Omental fat pad (tissue), 4 donors: ENCODE results near the gene PI4K2A. TPM values are rescaled to one million over a fixed set of nuclear protein-coding genes. Genes with fewer than 3 reads are reported as not detected.

Experiments
- ATAC-seq: fragments of 150-250 bp; one replicate; pipeline ENCODE4 v1.9.1; 2016; ENCODE audit warnings: mild to moderate bottlenecking, moderate library complexity; ENCODE audit not compliant: low FRiP score
- DNase-seq: peaks from one replicate; pipeline ENCODE4 v3.0.0-alpha.2; 2019; ENCODE audit warnings: low spot score
- total RNA-seq, 4 donors: library from RNA; depleted of rRNA; stranded (reverse); fragments of >200 nt; gene quantifications; one replicate each; pipeline ENCODE4 v1.1.0, GENCODE V29; 2016
- TF ChIP-seq, protein P1 (sequence below), 3 donors: fragments of 450-650 bp; IDR thresholded peaks; one replicate each; pipeline ENCODE4 v1.5.1; 2016 to 2017; ENCODE audit warnings: antibody characterized with exemption in 3 of 3, mild to moderate bottlenecking in 3 of 3, moderate library complexity in 2 of 3

PI4K2A gene
- total RNA-seq, 4 donors from 2014 or later, result 11.7 to 33.9 (median 17.8) TPM

GRCh38 chr10:97723001-97723400, 82.5 kb downstream of the PI4K2A start:
- TF ChIP-seq, protein P1, sequence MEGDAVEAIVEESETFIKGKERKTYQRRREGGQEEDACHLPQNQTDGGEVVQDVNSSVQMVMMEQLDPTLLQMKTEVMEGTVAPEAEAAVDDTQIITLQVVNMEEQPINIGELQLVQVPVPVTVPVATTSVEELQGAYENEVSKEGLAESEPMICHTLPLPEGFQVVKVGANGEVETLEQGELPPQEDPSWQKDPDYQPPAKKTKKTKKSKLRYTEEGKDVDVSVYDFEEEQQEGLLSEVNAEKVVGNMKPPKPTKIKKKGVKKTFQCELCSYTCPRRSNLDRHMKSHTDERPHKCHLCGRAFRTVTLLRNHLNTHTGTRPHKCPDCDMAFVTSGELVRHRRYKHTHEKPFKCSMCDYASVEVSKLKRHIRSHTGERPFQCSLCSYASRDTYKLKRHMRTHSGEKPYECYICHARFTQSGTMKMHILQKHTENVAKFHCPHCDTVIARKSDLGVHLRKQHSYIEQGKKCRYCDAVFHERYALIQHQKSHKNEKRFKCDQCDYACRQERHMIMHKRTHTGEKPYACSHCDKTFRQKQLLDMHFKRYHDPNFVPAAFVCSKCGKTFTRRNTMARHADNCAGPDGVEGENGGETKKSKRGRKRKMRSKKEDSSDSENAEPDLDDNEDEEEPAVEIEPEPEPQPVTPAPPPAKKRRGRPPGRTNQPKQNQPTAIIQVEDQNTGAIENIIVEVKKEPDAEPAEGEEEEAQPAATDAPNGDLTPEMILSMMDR (IDR thresholded peaks at IDR 0.05), result no peak
- DNase-seq (no peak), ATAC-seq (no peak)

DNA sequence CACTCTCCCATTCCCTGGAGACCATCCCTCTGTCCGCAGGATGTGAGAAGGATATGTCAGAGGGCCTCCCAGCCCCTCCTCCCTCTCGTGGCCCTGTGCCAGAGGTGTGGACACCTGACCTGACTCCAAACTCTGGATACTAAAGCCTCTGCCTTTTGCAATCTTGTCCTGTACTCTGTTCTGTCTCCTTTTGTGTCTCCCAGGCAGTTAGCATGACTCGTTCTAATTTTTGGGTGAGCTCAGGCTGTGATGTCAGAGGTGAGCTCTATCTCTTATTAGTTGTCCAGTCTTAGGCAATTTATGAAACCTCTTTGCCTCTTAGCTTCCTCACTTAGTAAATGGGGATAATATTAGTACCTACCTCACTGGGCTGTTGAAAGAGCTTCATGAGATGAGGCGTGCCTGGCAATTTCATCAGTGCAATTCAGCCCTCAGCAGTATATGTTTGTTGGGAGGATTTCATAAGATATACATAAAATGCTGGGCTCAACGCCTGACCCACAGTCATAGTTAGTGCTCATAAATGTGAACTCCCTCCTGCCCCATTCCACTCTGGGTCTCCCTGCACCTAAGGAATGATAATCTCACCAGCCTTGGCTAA, 84.0 kb downstream of the PI4K2A start:
- TF ChIP-seq, protein P1 (IDR thresholded peaks at IDR 0.05), result no peak
- no peak for DNase-seq
- peak; percentile 83 for ATAC-seq

Other genes with a start within 250 kb of the PI4K2A start
- 10 to 100 TPM; 14.2 to 89.3 (median 18.7) TPM for gene RRP12, start 239.3 kb upstream of the PI4K2A start, total RNA-seq
- gene PGAM1, start 214.5 kb upstream of the PI4K2A start, total RNA-seq, result 100 to 1,000 TPM; 158 to 217 (median 207) TPM
- gene EXOSC1, start 194.7 kb upstream of the PI4K2A start, total RNA-seq, result 10 to 100 TPM; 17.4 to 25.9 (median 21.3) TPM
- 10 to 100 TPM; 27.7 to 43.5 (median 34.4) TPM for gene ZDHHC16, start 194.5 kb upstream of the PI4K2A start, total RNA-seq
- 100 to 1,000 TPM in 1 of 4 donors, 10 to 100 TPM in 3; 44.4 to 117 (median 64.7) TPM for gene MMS19, start 142.2 kb upstream of the PI4K2A start, total RNA-seq
- gene UBTD1, start 141.7 kb upstream of the PI4K2A start, total RNA-seq, result 10 to 100 TPM; 15.6 to 22.8 (median 19.2) TPM
- gene ANKRD2, start 67.9 kb upstream of the PI4K2A start, total RNA-seq, result 1 to 10 TPM in 1 of 4 donors, not detected in 3; 2.7 TPM
- 10 to 100 TPM in 1 of 4 donors, 1 to 10 TPM in 3; 3.3 to 11.7 (median 7.6) TPM for gene HOGA1, start 56.3 kb upstream of the PI4K2A start, total RNA-seq
- gene C10orf62, start 51.0 kb upstream of the PI4K2A start, total RNA-seq, result 1 to 10 TPM in 1 of 4 donors, under 1 TPM in 1, not detected in 2; 0.88 to 1.2 TPM
- gene MORN4, start 7.2 kb upstream of the PI4K2A start, total RNA-seq, result 1 to 10 TPM in 3 of 4 donors, under 1 TPM in 1; 0.36 to 5.3 (median 2.5) TPM
- 100 to 1,000 TPM in 2 of 4 donors, 10 to 100 TPM in 2; 17.7 to 195 (median 69.0) TPM for gene AVPI1, start 46.6 kb downstream of the PI4K2A start, total RNA-seq
- gene MARVELD1, start 73.1 kb downstream of the PI4K2A start, total RNA-seq, result 10 to 100 TPM; 16.7 to 23.0 (median 21.3) TPM
- 10 to 100 TPM; 17.9 to 27.1 (median 20.7) TPM for gene ZFYVE27, start 96.5 kb downstream of the PI4K2A start, total RNA-seq
- 1 to 10 TPM in 1 of 4 donors, under 1 TPM in 2, not detected in 1; 0.56 to 4.1 (median 0.60) TPM for gene SFRP5, start 131.3 kb downstream of the PI4K2A start, total RNA-seq
- 1 to 10 TPM in 1 of 4 donors, under 1 TPM in 3; 0.19 to 1.6 (median 0.57) TPM for gene GOLGA7B, start 209.2 kb downstream of the PI4K2A start, total RNA-seq